NCI-H526 (cell line): ENCODE results near the gene SNORC.
"Not testable (repeated sequence)": the region's sequence is repeated elsewhere in the genome, so short reads cannot be mapped to it uniquely, and the experiment has no call there.

Experiments
- DNase-seq, 2 experiments: peaks; one replicate each; lab custom pipeline; 2025; lab: John Stamatoyannopoulos, UW

The SNORC gene

GRCh38 chr2:232896720-232897597, 26.9 kb downstream of the SNORC start:
- no peak for DNase-seq

- DNase-seq: no peak
These were observed 27.7 kb downstream of the SNORC start for GRCh38 chr2:232897598-232898408.

- DNase-seq: no peak
These were observed 28.8 kb downstream of the SNORC start for GRCh38 chr2:232898592-232899543.

GRCh38 chr2:232900811-232901735, 31.0 kb downstream of the SNORC start:
- DNase-seq: no peak

- no peak for DNase-seq
These were observed 31.9 kb downstream of the SNORC start for GRCh38 chr2:232901736-232902578.

- DNase-seq: no peak
These were observed 33.9 kb downstream of the SNORC start for GRCh38 chr2:232903989-232904388.

GRCh38 chr2:232906867-232907717, 37.0 kb downstream of the SNORC start:
- not testable (repeated sequence) for DNase-seq

- not testable (repeated sequence) for DNase-seq
These were observed 37.6 kb downstream of the SNORC start for GRCh38 chr2:232907718-232908085.

- DNase-seq: no peak
These were observed 38.6 kb downstream of the SNORC start for GRCh38 chr2:232908695-232909094.

GRCh38 chr2:232910376-232910775, 40.3 kb downstream of the SNORC start:
- DNase-seq: no peak

GRCh38 chr2:232911712-232912277, 41.7 kb downstream of the SNORC start:
- DNase-seq: no peak

GRCh38 chr2:232913903-232914302, 43.8 kb downstream of the SNORC start:
- DNase-seq: no peak

GRCh38 chr2:232919141-232919540, 49.1 kb downstream of the SNORC start:
- DNase-seq: no peak

- DNase-seq: no peak
These were observed 50.0 kb downstream of the SNORC start for GRCh38 chr2:232920055-232920454.

GRCh38 chr2:232920760-232921159, 50.7 kb downstream of the SNORC start:
- no peak for DNase-seq

GRCh38 chr2:232924433-232924832, 54.4 kb downstream of the SNORC start:
- DNase-seq: no peak

GRCh38 chr2:232925153-232925820, 55.2 kb downstream of the SNORC start:
- peak; percentile 17 to 48 for DNase-seq

- no peak for DNase-seq
These were observed 55.7 kb downstream of the SNORC start for GRCh38 chr2:232925821-232926156.
